Activated naive CD4-positive, alpha-beta T cell treated with anti-CD3 and anti-CD28 coated beads, Interleukin-2, amount 50 U/mL, for 16 hours (primary cell): ENCODE measurements around the gene GNG13.

Source experiments
- DNase-seq: peaks from one replicate; pipeline ENCODE4 v3.0.0-alpha.2; 2020

Gene GNG13

GRCh38 chr16:793414-793813 lies 7.1 kb downstream of the GNG13 start:
- DNase-seq: no peak

- no peak for DNase-seq
Measured at GRCh38 chr16:792221-792995, 8.1 kb downstream of the GNG13 start.

- no peak for DNase-seq
Measured at GRCh38 chr16:791131-791530, 9.4 kb downstream of the GNG13 start.

- DNase-seq: no peak
Measured at GRCh38 chr16:790086-790485, 10.4 kb downstream of the GNG13 start.

GRCh38 chr16:789191-789850 lies 11.2 kb downstream of the GNG13 start:
- DNase-seq: no peak

- DNase-seq: peak; percentile 93
Measured at GRCh38 chr16:788399-789126, 12.0 kb downstream of the GNG13 start, which contains the start of gene CHTF18. TSS of gene CHTF18 (plus strand) at chr16:788620. CDS start at chr16:788685, 65 bp downstream.

GRCh38 chr16:787978-788398 lies 12.5 kb downstream of the GNG13 start, which contains the start of gene RPUSD1:
TSS of gene RPUSD1 (minus strand) at chr16:788381. CDS start at chr16:787737, 644 bp downstream.
- DNase-seq: no peak

GRCh38 chr16:787321-787966 lies 13.1 kb downstream of the GNG13 start:
- DNase-seq: no peak

- peak; percentile 77 for DNase-seq
Measured at GRCh38 chr16:785563-786535, 14.7 kb downstream of the GNG13 start.

- no peak for DNase-seq
Measured at GRCh38 chr16:784431-784830, 16.1 kb downstream of the GNG13 start.

GRCh38 chr16:783404-784161 lies 17.0 kb downstream of the GNG13 start:
- DNase-seq: no peak

- no peak for DNase-seq
Measured at GRCh38 chr16:782766-783403, 17.6 kb downstream of the GNG13 start.

- no peak for DNase-seq
Measured at GRCh38 chr16:782258-782657, 18.3 kb downstream of the GNG13 start.

GRCh38 chr16:781346-782010 lies 19.1 kb downstream of the GNG13 start:
- DNase-seq: no peak

- DNase-seq: no peak
Measured at GRCh38 chr16:780296-780695, 20.2 kb downstream of the GNG13 start.

GRCh38 chr16:779561-779960 lies 21.0 kb downstream of the GNG13 start:
- no peak for DNase-seq

GRCh38 chr16:778909-779527 lies 21.5 kb downstream of the GNG13 start:
- DNase-seq: no peak

GRCh38 chr16:778447-778846 lies 22.1 kb downstream of the GNG13 start:
- no peak for DNase-seq

- no peak for DNase-seq
Measured at GRCh38 chr16:777826-778225, 22.7 kb downstream of the GNG13 start.
